NCI-H2196 treated with DMSO at 0.1 percent for 48 hours (cell line): ENCODE data around the gene CENPU.
"Not testable (repeated sequence)": the region's sequence is repeated elsewhere in the genome, so short reads cannot be mapped to it uniquely, and the experiment has no call there.

Experiments
- DNase-seq: peaks from one replicate; lab custom pipeline; 2025; ENCODE audit not compliant: unreplicated experiment; lab: John Stamatoyannopoulos, UW

Gene CENPU

GRCh38 chr4:184668511-184669114 lies 65.3 kb downstream of the CENPU start:
- no peak for DNase-seq

DNA sequence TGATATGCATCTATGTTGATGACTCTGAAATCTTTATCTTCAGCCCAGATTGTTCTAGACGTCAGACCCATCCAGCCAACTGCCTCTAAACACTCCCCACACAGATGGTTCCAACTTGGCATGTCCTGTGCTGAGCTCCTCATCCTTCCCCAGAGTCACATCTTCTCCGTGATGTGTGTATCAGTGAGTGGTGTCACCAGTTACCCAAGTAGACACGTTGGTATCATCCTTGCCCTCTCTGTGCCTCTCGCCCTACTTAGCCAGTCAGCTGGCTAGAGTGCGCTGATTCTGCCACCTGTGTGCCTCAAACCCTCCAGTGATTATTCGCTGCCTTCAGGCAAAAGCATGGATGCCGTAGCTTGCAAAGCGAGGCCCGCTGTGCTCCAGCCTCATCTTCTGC lies 65.8 kb downstream of the CENPU start:
- DNase-seq, result no peak

DNA sequence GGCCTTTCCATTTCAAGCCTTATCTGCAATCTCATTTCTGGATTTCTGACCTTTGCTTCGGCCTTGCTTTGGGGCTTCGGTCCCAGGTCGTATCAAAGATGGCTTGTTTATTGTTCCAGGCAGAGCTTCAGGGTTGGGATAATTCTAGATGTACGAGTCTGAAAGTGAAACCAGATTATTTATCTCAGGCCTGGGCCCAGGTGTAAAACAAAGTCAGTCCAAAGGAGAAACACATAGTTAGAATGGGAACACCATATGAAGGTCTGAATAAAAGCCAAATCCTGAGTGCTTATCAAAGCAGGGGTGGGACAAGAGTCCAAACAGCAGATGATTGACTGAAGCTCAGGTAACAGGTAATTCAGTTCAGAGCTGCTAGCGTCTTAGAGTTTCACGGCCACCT lies 67.2 kb downstream of the CENPU start:
- no peak for DNase-seq

DNA sequence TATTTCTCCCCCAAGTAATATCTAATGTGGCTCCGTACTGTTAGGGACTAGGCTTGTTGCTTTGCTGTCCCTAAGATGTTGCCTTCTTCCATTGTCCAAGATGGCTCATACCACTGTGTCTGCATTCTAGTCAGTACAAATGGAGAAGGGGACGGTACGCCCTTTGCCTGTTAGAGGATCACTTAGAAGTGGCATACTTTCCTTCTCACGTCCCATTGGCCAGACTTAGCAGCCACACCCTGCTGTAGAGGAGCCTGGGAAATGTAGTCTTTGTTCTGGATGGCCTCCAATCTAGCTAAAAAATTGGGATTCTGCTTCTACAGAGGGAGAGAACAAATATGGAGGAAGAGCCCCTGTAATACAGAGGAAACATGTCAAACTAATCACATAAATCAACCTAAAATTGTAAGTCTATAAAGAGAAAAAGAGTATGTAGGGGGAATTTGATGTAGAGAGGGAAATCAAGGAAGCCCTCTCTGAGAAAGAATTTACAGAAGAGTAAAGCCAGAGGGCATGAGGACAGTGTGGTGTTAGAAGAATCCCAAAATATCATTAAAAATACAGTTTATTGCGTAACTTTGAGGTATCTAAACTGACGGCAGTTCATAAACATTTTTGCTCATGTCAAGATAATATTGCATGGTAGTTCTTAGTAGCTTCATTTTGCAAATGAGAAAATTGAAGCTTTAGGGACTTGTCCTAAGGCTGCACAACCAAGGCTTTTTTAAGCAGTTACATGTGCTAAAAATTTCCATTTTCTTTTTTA lies 69.3 kb downstream of the CENPU start:
- no peak for DNase-seq

GRCh38 chr4:184662236-184662635 lies 71.7 kb downstream of the CENPU start:
- no peak for DNase-seq

DNA sequence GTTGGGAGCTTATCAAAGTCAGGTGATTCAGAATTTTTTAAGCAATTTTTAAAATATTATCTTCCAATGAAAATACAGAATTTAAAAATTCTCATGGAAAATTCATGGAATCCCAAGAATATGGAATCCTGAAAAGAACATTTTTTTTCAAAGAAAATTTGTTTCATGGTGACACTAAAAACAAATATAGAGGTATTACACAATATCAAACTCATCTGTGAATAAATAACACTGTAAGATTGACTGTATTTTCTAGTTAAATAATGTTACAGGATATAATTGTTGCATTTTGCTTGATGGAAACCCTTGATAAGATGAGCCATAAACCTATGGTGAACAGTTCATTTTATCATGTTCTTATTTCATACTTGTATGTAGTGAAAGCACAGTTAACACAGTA lies 72.9 kb downstream of the CENPU start:
- no peak for DNase-seq

DNA sequence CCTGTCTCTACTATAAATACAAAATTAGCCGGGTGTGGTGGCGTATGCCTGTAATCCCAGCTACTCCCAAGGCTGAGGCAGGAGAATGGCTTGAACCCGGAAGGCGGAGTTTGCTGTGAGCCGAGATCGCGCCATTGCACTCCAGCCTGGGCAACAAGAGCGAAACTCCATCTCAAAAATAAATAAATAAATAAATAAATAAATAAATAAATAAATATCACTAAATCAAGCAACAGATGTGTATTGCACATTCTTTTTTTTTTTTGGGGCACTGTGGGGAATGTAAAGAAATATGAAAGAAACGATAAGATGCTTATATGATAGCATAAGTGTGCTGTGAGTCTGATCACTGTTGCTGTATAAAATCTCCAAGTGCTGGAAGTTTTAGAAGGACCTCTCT lies 76.1 kb downstream of the CENPU start:
- not testable (repeated sequence) for DNase-seq

- no peak for DNase-seq
Observed at GRCh38 chr4:184657144-184657543, 76.8 kb downstream of the CENPU start.

GRCh38 chr4:184655889-184656869 lies 77.7 kb downstream of the CENPU start:
- no peak for DNase-seq

GRCh38 chr4:184653650-184654049 lies 80.2 kb downstream of the CENPU start:
- no peak for DNase-seq

- DNase-seq, result not testable (repeated sequence)
Observed at GRCh38 chr4:184652681-184653080, 81.2 kb downstream of the CENPU start.

GRCh38 chr4:184651899-184652298 lies 82.0 kb downstream of the CENPU start:
- no peak for DNase-seq

DNA sequence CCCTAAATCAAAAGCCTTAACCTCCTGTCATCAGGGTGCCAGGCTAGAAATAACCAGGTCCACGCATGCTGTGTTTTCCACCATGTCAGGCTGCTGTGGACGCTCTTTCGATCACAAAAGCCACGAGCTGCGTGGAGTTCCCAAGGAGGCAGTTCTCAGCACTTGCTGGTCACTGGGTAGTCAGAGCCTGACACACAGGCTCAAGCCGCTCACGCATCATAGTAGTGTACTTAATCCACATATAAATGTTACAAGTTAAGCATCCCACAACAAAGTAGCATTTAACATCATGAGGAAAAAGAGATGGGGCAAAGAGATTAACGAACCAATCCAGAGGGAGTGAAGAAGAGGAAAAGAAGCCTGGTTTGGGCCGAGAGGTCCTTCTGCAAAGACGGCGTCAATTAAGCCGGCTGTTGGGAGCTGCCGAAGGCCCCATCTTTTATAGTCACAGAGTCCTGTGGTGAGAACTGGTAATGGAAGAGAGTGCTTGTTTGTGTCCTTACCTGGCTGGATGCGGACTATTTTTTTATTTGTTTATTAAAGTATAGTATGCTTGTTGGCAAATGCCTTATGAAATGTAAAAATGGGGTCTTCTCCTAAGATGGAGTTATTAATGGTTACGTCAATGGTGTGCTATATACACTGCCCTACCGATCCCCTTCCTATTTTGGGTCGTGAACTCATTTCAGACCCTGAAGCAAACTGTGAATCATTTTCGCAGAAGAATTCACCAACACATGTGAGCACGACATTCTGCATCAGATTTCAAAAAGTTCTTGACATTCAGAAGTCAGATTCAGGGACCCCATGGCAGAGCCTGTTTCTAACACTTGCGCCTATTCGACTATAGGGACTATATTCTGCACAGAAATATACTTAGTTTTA lies 83.7 kb downstream of the CENPU start:
- DNase-seq, result no peak

DNA sequence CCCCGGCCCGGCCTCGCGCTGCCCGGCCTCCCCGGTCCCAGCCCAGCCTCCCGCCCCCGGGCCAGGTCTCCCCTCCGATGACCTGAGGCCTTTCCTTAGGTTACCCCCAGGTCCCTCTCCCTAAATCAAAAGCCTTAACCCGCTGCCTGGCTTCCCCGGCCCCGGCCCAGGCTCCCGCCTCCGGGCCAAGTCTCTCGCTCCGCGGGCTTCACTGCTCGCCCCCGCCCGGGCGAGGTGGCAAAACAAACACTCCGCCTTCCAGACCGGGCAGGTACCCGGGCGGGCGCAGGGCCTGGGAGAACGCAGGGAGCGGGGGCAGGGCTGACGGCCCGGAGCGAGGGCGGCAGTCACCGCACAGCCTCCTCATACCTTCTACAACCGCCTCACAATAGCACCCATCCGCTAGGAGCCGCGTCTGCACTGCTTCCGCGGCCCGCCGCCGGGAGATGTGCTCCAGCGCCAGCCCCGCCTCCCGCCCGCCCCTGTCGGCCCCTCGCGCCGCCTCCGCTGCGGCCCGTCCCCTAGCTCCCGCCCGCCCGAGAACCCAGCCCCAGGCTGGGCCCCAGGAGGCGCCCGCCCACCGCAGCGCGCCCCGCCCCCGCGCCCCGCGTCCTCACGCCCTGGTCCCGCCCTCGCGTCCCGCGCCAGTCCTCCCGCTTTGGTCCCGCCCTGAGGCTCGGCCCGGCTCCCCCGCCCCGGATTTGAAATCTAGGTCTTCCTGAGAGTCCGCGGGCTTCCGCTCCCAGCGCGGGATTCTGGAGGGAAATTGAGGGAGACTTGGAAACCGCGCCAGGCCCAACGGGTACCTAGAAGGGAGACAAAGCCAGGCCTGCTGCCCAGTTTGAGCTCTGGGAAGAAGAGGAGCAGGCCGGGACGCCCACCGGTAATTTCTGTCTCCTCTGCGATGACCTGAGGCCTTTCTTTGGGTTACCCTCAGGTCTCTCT lies 84.6 kb downstream of the CENPU start, which contains the start of the genes CASP3 and PRIMPOL:
Gene CASP3 (minus strand): TSS at position 422 of the 945 bp plus-strand sequence. CDS start 10,994 bp downstream, outside the sequence.
Gene PRIMPOL (plus strand): TSS at position 713 of the 945 bp plus-strand sequence. CDS start 7,403 bp downstream, outside the sequence.
- DNase-seq, result peak; percentile 84

- DNase-seq, result no peak
Observed at GRCh38 chr4:184648313-184649025, 85.4 kb downstream of the CENPU start.

DNA sequence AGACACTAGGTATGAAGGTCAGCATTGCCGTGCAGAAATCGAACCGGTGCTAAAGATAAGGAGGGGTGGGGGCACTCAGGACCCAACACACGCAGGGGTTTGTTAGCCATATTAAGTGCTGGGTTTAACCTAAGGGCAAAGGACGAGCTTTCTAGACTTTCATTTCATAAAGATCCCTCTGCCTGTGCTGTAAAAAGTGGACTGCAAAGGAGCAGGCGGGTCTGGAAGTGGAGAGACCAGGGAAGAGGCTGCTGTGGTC lies 85.9 kb downstream of the CENPU start:
- DNase-seq, result no peak

- DNase-seq, result no peak
Observed at GRCh38 chr4:184647266-184648053, 86.4 kb downstream of the CENPU start.
